Measurements from ENCODE around the gene PRUNE2.

The PRUNE2 gene

GRCh38 chr9:76901801-76902200 lies 4.1 kb downstream of the PRUNE2 start:
- DNase-seq (ENCODE audit: low read depth), result no peak

- DNase-seq (ENCODE audit: low read depth), result no peak
Observed at GRCh38 chr9:76900884-76901440, 5.0 kb downstream of the PRUNE2 start.

GRCh38 chr9:76898786-76899185 lies 7.1 kb downstream of the PRUNE2 start:
- no peak for DNase-seq (ENCODE audit: low read depth)

GRCh38 chr9:76897804-76898525 lies 7.9 kb downstream of the PRUNE2 start:
- no peak for DNase-seq (ENCODE audit: low read depth)

- no peak for DNase-seq (ENCODE audit: low read depth)
Observed at GRCh38 chr9:76896035-76896434, 9.9 kb downstream of the PRUNE2 start.

GRCh38 chr9:76895186-76895585 lies 10.7 kb downstream of the PRUNE2 start:
- no peak for DNase-seq (ENCODE audit: low read depth)

- no peak for DNase-seq (ENCODE audit: low read depth)
Observed at GRCh38 chr9:76894198-76894597, 11.7 kb downstream of the PRUNE2 start.

DNA sequence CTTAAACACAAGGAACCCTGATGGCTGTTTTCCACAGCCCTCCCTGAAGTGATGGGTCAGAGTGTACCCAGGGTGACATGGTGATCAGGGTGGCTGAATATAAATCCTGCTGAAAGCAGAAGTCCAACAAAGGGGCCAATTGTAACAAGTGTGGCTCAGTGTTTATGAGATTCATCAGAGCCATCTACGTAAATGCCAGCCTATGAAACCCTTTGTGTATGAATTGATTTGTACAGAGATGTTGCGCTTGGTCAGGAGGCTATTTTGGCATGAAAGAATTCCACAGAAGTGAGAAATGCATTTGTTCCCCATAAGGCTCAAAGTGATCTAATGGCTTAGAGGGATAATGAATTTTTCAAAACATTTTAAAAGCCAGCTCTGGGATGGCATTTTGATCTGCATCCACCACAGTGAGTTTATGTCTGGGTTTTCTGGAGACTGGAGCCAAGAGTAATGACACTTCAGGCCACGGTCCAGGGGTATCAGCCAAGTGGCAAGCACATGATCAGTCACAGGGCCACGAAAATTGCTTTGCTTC lies 12.4 kb downstream of the PRUNE2 start:
- DNase-seq (ENCODE audit: low read depth), result no peak

GRCh38 chr9:76891874-76892273 lies 14.0 kb downstream of the PRUNE2 start:
- no peak for DNase-seq (ENCODE audit: low read depth)

- DNase-seq (ENCODE audit: low read depth), result no peak
Observed at GRCh38 chr9:76891279-76891678, 14.6 kb downstream of the PRUNE2 start.

GRCh38 chr9:76887951-76888350 lies 18.0 kb downstream of the PRUNE2 start:
- DNase-seq (ENCODE audit: low read depth), result no peak

- no peak for DNase-seq (ENCODE audit: low read depth)
Observed at GRCh38 chr9:76887003-76887821, 18.7 kb downstream of the PRUNE2 start.

- DNase-seq (ENCODE audit: low read depth), result no peak
Observed at GRCh38 chr9:76886318-76886717, 19.6 kb downstream of the PRUNE2 start.

- no peak for DNase-seq (ENCODE audit: low read depth)
Observed at GRCh38 chr9:76884823-76885222, 21.1 kb downstream of the PRUNE2 start.

DNA sequence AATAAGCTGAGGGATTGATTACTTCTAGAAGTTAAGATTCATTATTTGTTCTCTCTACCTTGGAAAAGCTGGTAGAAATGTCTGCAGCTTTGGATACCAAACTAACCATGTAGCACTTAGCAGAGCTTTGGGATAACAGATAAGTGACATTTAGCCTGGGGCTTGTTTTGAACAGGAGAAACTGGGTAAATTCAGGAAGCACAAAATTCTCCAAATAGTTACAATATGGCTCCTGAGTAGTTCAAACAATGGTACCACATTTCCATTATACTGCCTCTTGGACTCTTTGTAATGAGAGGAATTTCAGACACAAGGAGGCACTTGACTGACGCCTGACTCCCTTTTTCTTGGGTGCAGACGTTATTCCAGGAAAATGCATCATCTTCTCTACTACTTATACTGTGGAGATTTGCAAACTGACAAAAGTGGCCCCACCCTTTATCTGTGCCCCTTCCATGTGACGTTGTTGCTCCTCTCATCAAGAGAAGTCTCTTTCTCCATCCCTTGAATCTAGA lies 22.5 kb downstream of the PRUNE2 start:
- no peak for DNase-seq (ENCODE audit: low read depth)

DNA sequence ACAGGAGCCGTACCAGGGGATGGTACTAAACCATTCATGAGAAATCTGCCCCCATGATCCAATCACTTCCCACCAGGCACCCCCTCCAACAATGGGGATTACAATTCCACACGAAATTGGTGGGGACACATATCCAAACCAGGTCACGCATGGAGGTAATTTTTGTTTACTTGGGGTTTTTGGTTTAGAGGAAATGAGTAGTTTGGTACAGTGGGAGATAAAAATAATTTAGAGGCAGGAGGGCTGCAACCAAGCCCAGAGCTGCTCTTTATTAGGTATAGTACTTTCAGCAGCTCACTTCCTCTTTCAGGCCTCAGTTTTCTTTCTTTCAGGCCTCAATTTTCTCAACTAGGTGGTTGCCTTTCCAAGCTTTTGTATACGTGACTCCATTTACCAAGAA lies 23.2 kb downstream of the PRUNE2 start:
- no peak for DNase-seq (ENCODE audit: low read depth)

- DNase-seq (ENCODE audit: low read depth), result no peak
Observed at GRCh38 chr9:76880210-76880609, 25.7 kb downstream of the PRUNE2 start.

DNA sequence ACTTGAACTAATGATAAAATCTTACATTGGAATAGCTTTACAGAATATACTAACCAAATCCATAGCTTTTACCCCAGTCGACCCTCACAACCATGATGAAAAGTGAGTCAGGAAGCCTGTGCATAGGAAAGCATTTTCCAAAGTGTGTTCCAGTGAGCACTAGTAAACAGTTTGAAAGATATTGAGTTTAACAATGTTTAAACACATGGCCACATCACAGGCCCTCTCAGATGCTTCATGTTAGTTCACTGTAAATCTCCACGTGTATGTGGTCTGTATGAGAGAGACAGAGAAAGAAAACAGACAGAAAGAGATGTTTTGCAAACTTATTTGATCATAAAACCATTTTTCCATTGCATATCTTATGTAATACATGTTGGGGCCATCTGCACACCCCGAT lies 27.0 kb downstream of the PRUNE2 start:
- DNase-seq (ENCODE audit: low read depth), result no peak

DNA sequence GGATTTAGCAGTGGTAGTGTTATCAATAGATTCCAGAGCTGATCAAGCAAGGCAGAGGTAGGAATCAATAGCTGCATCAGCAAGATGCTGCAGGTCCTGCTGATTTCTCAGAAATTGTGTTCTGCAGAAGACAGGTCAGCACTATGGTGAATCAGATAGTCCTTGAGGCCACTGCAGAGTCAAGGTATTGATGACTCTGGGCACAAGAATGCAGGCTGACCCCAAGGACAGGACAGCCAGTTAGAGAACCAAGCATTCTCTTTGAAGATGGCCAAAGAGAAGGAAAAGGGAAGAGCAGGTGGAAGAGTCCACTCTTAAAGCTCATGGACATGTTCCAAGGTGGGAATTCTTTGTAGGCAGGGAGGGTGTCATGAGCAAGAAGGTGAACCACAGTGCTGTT lies 28.0 kb downstream of the PRUNE2 start:
- no peak for DNase-seq (ENCODE audit: low read depth)

GRCh38 chr9:76876098-76876497 lies 29.8 kb downstream of the PRUNE2 start:
- DNase-seq (ENCODE audit: low read depth), result no peak

- DNase-seq (ENCODE audit: low read depth), result no peak
Observed at GRCh38 chr9:76873821-76874220, 32.1 kb downstream of the PRUNE2 start.

GRCh38 chr9:76873056-76873792 lies 32.7 kb downstream of the PRUNE2 start:
- DNase-seq (ENCODE audit: low read depth), result no peak

All from activated gamma-delta T cell treated with anti-CD3 and anti-CD28 coated beads, Interleukin-2, amount 50 U/mL, for 16 hours (primary cell).